ENCODE data around the gene CNPY3. TPM values are rescaled to one million over a fixed set of nuclear protein-coding genes. Genes with fewer than 3 reads are reported as not detected.

Gene CNPY3
- total and polyA plus RNA-seq, 2 of the 13 experiments (the other 11 are each of a cell fraction or from before 2014, with no cell fraction given): 42.3 to 60.2 TPM

DNA sequence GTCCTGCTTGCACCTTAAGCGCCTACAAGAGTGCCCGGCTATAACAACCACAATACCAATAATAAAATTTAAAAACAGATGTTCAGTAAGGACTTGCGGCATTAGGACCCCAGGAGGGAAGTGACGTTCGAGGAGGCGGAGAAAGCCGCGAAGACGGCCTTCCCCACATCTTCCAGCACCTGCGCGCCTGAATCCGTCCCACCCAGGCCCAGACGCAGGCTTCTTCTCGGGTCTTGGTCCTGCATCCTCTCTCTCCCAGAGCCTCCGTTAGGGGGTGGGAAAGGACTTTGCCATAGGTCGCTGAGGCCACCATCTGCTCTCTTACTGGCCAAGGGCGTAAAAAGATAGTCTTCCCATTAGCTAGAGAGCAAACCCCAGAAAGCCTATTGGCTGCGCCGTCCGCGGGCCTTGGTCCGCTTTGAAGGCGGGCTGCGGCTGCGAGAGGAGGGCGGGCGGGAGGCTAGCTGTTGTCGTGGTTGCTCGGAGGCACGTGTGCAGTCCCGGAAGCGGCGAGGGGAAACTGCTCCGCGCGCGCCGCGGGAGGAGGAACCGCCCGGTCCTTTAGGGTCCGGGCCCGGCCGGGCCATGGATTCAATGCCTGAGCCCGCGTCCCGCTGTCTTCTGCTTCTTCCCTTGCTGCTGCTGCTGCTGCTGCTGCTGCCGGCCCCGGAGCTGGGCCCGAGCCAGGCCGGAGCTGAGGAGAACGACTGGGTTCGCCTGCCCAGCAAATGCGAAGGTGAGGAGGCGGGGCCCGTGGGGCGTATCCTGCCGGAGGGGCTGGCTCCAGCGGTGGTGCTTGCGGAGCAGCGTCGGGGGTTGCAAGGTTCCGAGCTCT, at the start of gene CNPY3 (continued):
- peak; percentile 66; the same call in 1 of the 2 replicates for TF ChIP-seq ZFYVE20 (CRISPR knock-in tag; IDR thresholded peaks at IDR 0.05; ENCODE audit: borderline replicate concordance, low read depth)
- peak; percentile 96 for TF ChIP-seq ZBTB38 (CRISPR knock-in tag; IDR thresholded peaks at IDR 0.05)
- TF ChIP-seq YEATS2 (CRISPR knock-in tag; IDR thresholded peaks at IDR 0.05; ENCODE audit: borderline replicate concordance): peak; percentile 83
- peak; percentile 66; the same call in 1 of the 2 replicates for TF ChIP-seq SIX4 (CRISPR knock-in tag; IDR thresholded peaks at IDR 0.05)
- TF ChIP-seq ZKSCAN1 (IDR thresholded peaks at IDR 0.05; ENCODE audit: low read length): no peak
- TF ChIP-seq, protein P1, sequence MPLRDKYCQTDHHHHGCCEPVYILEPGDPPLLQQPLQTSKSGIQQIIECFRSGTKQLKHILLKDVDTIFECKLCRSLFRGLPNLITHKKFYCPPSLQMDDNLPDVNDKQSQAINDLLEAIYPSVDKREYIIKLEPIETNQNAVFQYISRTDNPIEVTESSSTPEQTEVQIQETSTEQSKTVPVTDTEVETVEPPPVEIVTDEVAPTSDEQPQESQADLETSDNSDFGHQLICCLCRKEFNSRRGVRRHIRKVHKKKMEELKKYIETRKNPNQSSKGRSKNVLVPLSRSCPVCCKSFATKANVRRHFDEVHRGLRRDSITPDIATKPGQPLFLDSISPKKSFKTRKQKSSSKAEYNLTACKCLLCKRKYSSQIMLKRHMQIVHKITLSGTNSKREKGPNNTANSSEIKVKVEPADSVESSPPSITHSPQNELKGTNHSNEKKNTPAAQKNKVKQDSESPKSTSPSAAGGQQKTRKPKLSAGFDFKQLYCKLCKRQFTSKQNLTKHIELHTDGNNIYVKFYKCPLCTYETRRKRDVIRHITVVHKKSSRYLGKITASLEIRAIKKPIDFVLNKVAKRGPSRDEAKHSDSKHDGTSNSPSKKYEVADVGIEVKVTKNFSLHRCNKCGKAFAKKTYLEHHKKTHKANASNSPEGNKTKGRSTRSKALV (CRISPR knock-in tag; IDR thresholded peaks at IDR 0.05): peak; percentile 83; the same call in 1 of the 2 replicates
- TF ChIP-seq ZNF567 (CRISPR knock-in tag; IDR thresholded peaks at IDR 0.05; ENCODE audit: borderline replicate concordance): peak; percentile 99; the same call in 1 of the 2 replicates
- TF ChIP-seq ZNF589 (CRISPR knock-in tag; conservative IDR thresholded peaks at IDR 0.05): peak; percentile 99
- TF ChIP-seq AGO1 (IDR thresholded peaks at IDR 0.05; ENCODE audit: low read depth, low read length, poor library complexity, severe bottlenecking): peak; percentile 59
- peak; percentile 95 for TF ChIP-seq KMT2B (CRISPR knock-in tag; IDR thresholded peaks at IDR 0.05)
- peak; percentile 5; the same call in 1 of the 2 replicates for TF ChIP-seq ZNF629 (CRISPR knock-in tag; conservative IDR thresholded peaks at IDR 0.05)
- no peak for TF ChIP-seq HCFC1 (IDR thresholded peaks at IDR 0.05; ENCODE audit: low read depth, low read length)
- TF ChIP-seq CENPX (CRISPR knock-in tag; IDR thresholded peaks at IDR 0.05): no peak
- peak; percentile 100 for TF ChIP-seq SAP130 (CRISPR knock-in tag; IDR thresholded peaks at IDR 0.05; ENCODE audit: low read depth)
- TF ChIP-seq ZNF670 (CRISPR knock-in tag; IDR thresholded peaks at IDR 0.05; ENCODE audit: borderline replicate concordance): peak; percentile 88; the same call in 1 of the 2 replicates
- no peak for TF ChIP-seq FIP1L1 (IDR thresholded peaks at IDR 0.05; ENCODE audit: borderline replicate concordance, insufficient read depth, low read depth, low read length)
- TF ChIP-seq ZNF143 (CRISPR knock-in tag; IDR thresholded peaks at IDR 0.05): peak; percentile 58; the same call in 1 of the 2 replicates
- TF ChIP-seq ADNP (CRISPR knock-in tag; IDR thresholded peaks at IDR 0.05): no peak
- TF ChIP-seq ZNF615 (CRISPR knock-in tag; IDR thresholded peaks at IDR 0.05; ENCODE audit: borderline replicate concordance): peak; percentile 97; the same call in 1 of the 2 replicates
- TF ChIP-seq, protein P2, sequence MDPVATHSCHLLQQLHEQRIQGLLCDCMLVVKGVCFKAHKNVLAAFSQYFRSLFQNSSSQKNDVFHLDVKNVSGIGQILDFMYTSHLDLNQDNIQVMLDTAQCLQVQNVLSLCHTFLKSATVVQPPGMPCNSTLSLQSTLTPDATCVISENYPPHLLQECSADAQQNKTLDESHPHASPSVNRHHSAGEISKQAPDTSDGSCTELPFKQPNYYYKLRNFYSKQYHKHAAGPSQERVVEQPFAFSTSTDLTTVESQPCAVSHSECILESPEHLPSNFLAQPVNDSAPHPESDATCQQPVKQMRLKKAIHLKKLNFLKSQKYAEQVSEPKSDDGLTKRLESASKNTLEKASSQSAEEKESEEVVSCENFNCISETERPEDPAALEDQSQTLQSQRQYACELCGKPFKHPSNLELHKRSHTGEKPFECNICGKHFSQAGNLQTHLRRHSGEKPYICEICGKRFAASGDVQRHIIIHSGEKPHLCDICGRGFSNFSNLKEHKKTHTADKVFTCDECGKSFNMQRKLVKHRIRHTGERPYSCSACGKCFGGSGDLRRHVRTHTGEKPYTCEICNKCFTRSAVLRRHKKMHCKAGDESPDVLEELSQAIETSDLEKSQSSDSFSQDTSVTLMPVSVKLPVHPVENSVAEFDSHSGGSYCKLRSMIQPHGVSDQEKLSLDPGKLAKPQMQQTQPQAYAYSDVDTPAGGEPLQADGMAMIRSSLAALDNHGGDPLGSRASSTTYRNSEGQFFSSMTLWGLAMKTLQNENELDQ (CRISPR knock-in tag; IDR thresholded peaks at IDR 0.05; ENCODE audit: borderline replicate concordance): peak; percentile 29; the same call in 1 of the 2 replicates
- TF ChIP-seq ZSCAN21 (CRISPR knock-in tag; IDR thresholded peaks at IDR 0.05; ENCODE audit: borderline replicate concordance): peak; percentile 99
- TF ChIP-seq, protein P3, sequence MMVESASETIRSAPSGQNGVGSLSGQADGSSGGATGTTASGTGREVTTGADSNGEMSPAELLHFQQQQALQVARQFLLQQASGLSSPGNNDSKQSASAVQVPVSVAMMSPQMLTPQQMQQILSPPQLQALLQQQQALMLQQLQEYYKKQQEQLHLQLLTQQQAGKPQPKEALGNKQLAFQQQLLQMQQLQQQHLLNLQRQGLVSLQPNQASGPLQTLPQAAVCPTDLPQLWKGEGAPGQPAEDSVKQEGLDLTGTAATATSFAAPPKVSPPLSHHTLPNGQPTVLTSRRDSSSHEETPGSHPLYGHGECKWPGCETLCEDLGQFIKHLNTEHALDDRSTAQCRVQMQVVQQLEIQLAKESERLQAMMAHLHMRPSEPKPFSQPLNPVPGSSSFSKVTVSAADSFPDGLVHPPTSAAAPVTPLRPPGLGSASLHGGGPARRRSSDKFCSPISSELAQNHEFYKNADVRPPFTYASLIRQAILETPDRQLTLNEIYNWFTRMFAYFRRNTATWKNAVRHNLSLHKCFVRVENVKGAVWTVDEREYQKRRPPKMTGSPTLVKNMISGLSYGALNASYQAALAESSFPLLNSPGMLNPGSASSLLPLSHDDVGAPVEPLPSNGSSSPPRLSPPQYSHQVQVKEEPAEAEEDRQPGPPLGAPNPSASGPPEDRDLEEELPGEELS (CRISPR knock-in tag; IDR thresholded peaks at IDR 0.05): peak; percentile 71
- peak; percentile 98 for TF ChIP-seq NFYC (CRISPR knock-in tag; IDR thresholded peaks at IDR 0.05)
